Nucleus accumbens (tissue), 56 donors: ENCODE data around the gene MAGI1.
A peak's percentile ranks its signal among the peaks of the same experiment; 100 is the strongest.

ENCODE experiments used
- DNase-seq, 56 donors: peaks; one replicate each; lab custom pipeline; 2025; lab: John Stamatoyannopoulos, UW

The MAGI1 gene

GRCh38 chr3:65432388-65433003 is 606.2 kb downstream of the MAGI1 start:
- DNase-seq = no peak

- DNase-seq = no peak
These were observed 612.8 kb downstream of the MAGI1 start for GRCh38 chr3:65425880-65426279.

GRCh38 chr3:65422154-65422553 is 616.6 kb downstream of the MAGI1 start:
- DNase-seq = peak in 5 of 56 donors; percentile 1 to 33 (median 7)

GRCh38 chr3:65419233-65419632 is 619.5 kb downstream of the MAGI1 start:
- DNase-seq = no peak

- DNase-seq = no peak
These were observed 624.8 kb downstream of the MAGI1 start for GRCh38 chr3:65413891-65414290.

- DNase-seq = peak in 16 of 56 donors; percentile 5 to 41 (median 12)
These were observed 626.1 kb downstream of the MAGI1 start for GRCh38 chr3:65412588-65412987.

GRCh38 chr3:65411367-65411766 is 627.4 kb downstream of the MAGI1 start:
- DNase-seq = no peak

- DNase-seq = no peak
These were observed 629.5 kb downstream of the MAGI1 start for GRCh38 chr3:65409176-65409569.

GRCh38 chr3:65408531-65409175 is 630.1 kb downstream of the MAGI1 start:
- DNase-seq = no peak

GRCh38 chr3:65406470-65406869 is 632.2 kb downstream of the MAGI1 start:
- no peak for DNase-seq

- peak in 19 of 56 donors; percentile 4 to 87 (median 16) for DNase-seq
These were observed 636.1 kb downstream of the MAGI1 start for GRCh38 chr3:65402597-65402996.

GRCh38 chr3:65401359-65402305 is 637.1 kb downstream of the MAGI1 start:
- peak in 21 of 56 donors; percentile 5 to 47 (median 22) for DNase-seq

GRCh38 chr3:65400899-65401298 is 637.8 kb downstream of the MAGI1 start:
- DNase-seq = no peak

GRCh38 chr3:65398953-65399352 is 639.8 kb downstream of the MAGI1 start:
- DNase-seq = no peak

GRCh38 chr3:65396078-65396477 is 642.6 kb downstream of the MAGI1 start:
- DNase-seq = no peak

- no peak for DNase-seq
These were observed 647.6 kb downstream of the MAGI1 start for GRCh38 chr3:65391068-65391467.

GRCh38 chr3:65385805-65386204 is 652.9 kb downstream of the MAGI1 start:
- peak in 5 of 56 donors; percentile 1 to 18 (median 5) for DNase-seq

- DNase-seq = no peak
These were observed 657.2 kb downstream of the MAGI1 start for GRCh38 chr3:65381496-65382010.

GRCh38 chr3:65379223-65379622 is 659.5 kb downstream of the MAGI1 start:
- DNase-seq = no peak

- DNase-seq = no peak
These were observed 661.1 kb downstream of the MAGI1 start for GRCh38 chr3:65377637-65378036.

GRCh38 chr3:65376426-65376825 is 662.3 kb downstream of the MAGI1 start:
- DNase-seq = no peak
